Adrenal gland (tissue), 12 donors: ENCODE measurements around the gene MUC6. TPM values are rescaled to one million over a fixed set of nuclear protein-coding genes. Genes with fewer than 3 reads are reported as not detected.

Experiments used
- DNase-seq, 7 donors: peaks; one replicate each; pipeline ENCODE4 v3.0.0-alpha.2; 2019 to 2020
- H3K27ac ChIP-seq, 5 donors: fragments of 200-600 bp; sonication (generic) in 4 of 5; 1 replicate in 3 of 5; 2 replicates in 2 of 5; pipeline versions ENCODE4 v1.5.1 to v1.8.0; 2016 to 2020; ENCODE audit warnings: mild to moderate bottlenecking in 1 of 5
- H3K27me3 ChIP-seq: fragments of 200-600 bp; 2 replicates; pipeline ENCODE4 v1.8.0; 2021
- H3K36me3 ChIP-seq, 2 donors: fragments of 200-600 bp; replicated peaks in 1 of 2; 1 replicate in 1 of 2; 2 replicates in 1 of 2; pipeline versions ENCODE4 v1.5.1 to v1.8.0; 2018 to 2022
- H3K4me1 ChIP-seq, 2 donors: fragments of 200-600 bp; replicated peaks in 1 of 2; 1 replicate in 1 of 2; 2 replicates in 1 of 2; pipeline versions ENCODE4 v1.5.1 to v1.8.0; 2018 to 2021
- H3K4me3 ChIP-seq, 4 donors: fragments of 200-600 bp; sonication (generic) in 3 of 4; one replicate each; pipeline ENCODE4 v1.5.1; 2016 to 2018
- H3K9me3 ChIP-seq, 3 donors: fragments of 200-600 bp; sonication (generic) in 1 of 3; replicated peaks in 1 of 3; 1 replicate in 2 of 3; 2 replicates in 1 of 3; pipeline versions ENCODE4 v1.5.1 to v1.8.0; 2016 to 2021
- CTCF ChIP-seq, 6 experiments: fragments of 450-650 bp in 4 of 6; fragments of 200-600 bp in 2 of 6; sonication (generic) in 1 of 6; IDR thresholded peaks; 1 replicate in 5 of 6; 2 replicates in 1 of 6; pipeline versions ENCODE4 v1.5.1 to v1.8.0; 2016 to 2021; ENCODE audit warnings: antibody characterized with exemption in 6 of 6, mild to moderate bottlenecking in 2 of 6, moderate library complexity in 1 of 6
- POLR2A ChIP-seq, 2 donors: fragments of 450-650 bp; IDR thresholded peaks; one replicate each; pipeline ENCODE4 v1.6.1; 2017; ENCODE audit warnings: antibody characterized with exemption in 2 of 2, mild to moderate bottlenecking in 2 of 2, moderate library complexity in 1 of 2
- WGBS, 4 donors: extraction: QIAGEN DNeasy Blood & Tissue Kit in 2 of 4; methylation state at CpG; one replicate each; pipeline versions ENCODE4 v1.1.5 to v1.1.7; 2013 to 2017; 5-methylcytosine and 5-hydroxymethylcytosine counted together
- intact Hi-C, 2 donors: fragments of 100-400 bp; cut with DNase I; formaldehyde crosslinking; loops; one replicate each; pipeline versions ENCODE4 v1.14.1 to v1.15.0; 2022 to 2023
- polyA plus RNA-seq, 3 donors: library from polyadenylated mRNA; stranded (reverse); fragments of 200-250 nt in 2 of 3; fragments of 350-450 nt in 1 of 3; fragmentation: Illumina TruSeq in 1 of 3; extraction: RNeasy Lipid Tissue Mini Kit (QIAGEN cat#74804) in 1 of 3; gene quantifications; one replicate each; pipeline ENCODE4 v1.2.3, GENCODE V29; 2013 to 2014
- total RNA-seq, 9 donors: library from RNA; depleted of rRNA in 4 of 9; stranded (reverse); fragments of >200 nt in 4 of 9; fragments of 120-200 nt in 1 of 9; fragmentation: NEBNext Ultra II Directional in 1 of 9; extraction: Animal tissue kit (Norgen Biotek cat#: 25700) in 1 of 9; gene quantifications; one replicate each; pipeline versions ENCODE4 v1.1.0 to v1.2.4, GENCODE V29; 2013 to 2023
- donor health status: healthy with polysubstance abuse.
- donor health status: Bipolar disorder and iron deficiency.
- donor health status: DM: yes; HTN: yes; CAD: no.
- donor health status: DM: no; HTN: no; CAD: no.
- donor health status: DM: no; HTN: no; CAD: no.
- donor health status: DM: yes; HTN: yes; CAD: no.

MUC6 gene
- total and polyA plus RNA-seq, 12 donors = under 0.01 to 0.72 (median 0.04) TPM; not detected in 7

- no peak overlapping the region for H3K4me3 ChIP-seq
- H3K9me3 ChIP-seq = no peaks in the 10 kb centered on the region
- no peaks in the 10 kb centered on the region for H3K27me3 ChIP-seq
- H3K36me3 ChIP-seq = peaks cover 0 to 44% of the 10 kb centered on the region in 2 donors
- H3K27ac ChIP-seq = no peak overlapping the region
- TF ChIP-seq CTCF (IDR thresholded peaks at IDR 0.05) (no peak), POLR2A (IDR thresholded peaks at IDR 0.05) (no peak)
- H3K4me1 ChIP-seq = no peaks in the 10 kb centered on the region
- 82 to 90% (median 87%) methylated on average over 8 to 16 of the region's 16 CpGs for WGBS, 4 donors
- intact Hi-C loops = no loop called here
- no peak for DNase-seq
Measured at GRCh38 chr11:995044-995751, 41.3 kb downstream of the MUC6 start.

GRCh38 chr11:993632-994167 lies 42.8 kb downstream of the MUC6 start:
- intact Hi-C loops = no loop called here

GRCh38 chr11:992577-992976 lies 43.9 kb downstream of the MUC6 start:
- Histone ChIP-seq H3K27me3 (no peaks in the 10 kb centered on the region), H3K36me3 (peaks cover 0 to 67% of the 10 kb centered on the region in 2 donors), H3K4me1 (no peaks in the 10 kb centered on the region), H3K4me3 (no peak overlapping the region), H3K9me3 (no peaks in the 10 kb centered on the region), H3K27ac (no peak overlapping the region)
- no peak for DNase-seq
- WGBS, 4 donors = 89 to 94% (median 93%) methylated on average over 12 to 16 of the region's 16 CpGs
- TF ChIP-seq CTCF (IDR thresholded peaks at IDR 0.05) (no peak), POLR2A (IDR thresholded peaks at IDR 0.05) (no peak)
- intact Hi-C loops = no loop called here

More at GRCh38 chr11:993632-994167, 42.8 kb downstream of the MUC6 start:
- DNase-seq = no peak
- no peaks in the 10 kb centered on the region for H3K4me1 ChIP-seq
- H3K27ac ChIP-seq = no peak overlapping the region
- no peaks in the 10 kb centered on the region for H3K9me3 ChIP-seq
- no peak overlapping the region for H3K4me3 ChIP-seq
- H3K36me3 ChIP-seq = peaks cover 0 to 56% of the 10 kb centered on the region in 2 donors
- no peak for TF ChIP-seq POLR2A (IDR thresholded peaks at IDR 0.05)
- TF ChIP-seq CTCF (IDR thresholded peaks at IDR 0.05) = no peak
- 91 to 95% (median 93%) methylated on average over 13 to 35 of the region's 35 CpGs for WGBS, 4 donors
- no peaks in the 10 kb centered on the region for H3K27me3 ChIP-seq

GRCh38 chr11:991711-992307 lies 44.7 kb downstream of the MUC6 start:
- no peaks in the 10 kb centered on the region for H3K27me3 ChIP-seq
- TF ChIP-seq CTCF (IDR thresholded peaks at IDR 0.05) (no peak), POLR2A (IDR thresholded peaks at IDR 0.05) (no peak)
- no peak overlapping the region for H3K4me3 ChIP-seq
- intact Hi-C loops = no loop called here
- H3K4me1 ChIP-seq = no peaks in the 10 kb centered on the region
- no peak overlapping the region for H3K27ac ChIP-seq
- 84 to 88% (median 87%) methylated on average over 15 to 24 of the region's 24 CpGs for WGBS, 4 donors
- H3K9me3 ChIP-seq = no peaks in the 10 kb centered on the region
- no peak for DNase-seq
- peaks cover 0 to 73% of the 10 kb centered on the region in 2 donors for H3K36me3 ChIP-seq
